ENCODE data around the gene TMEM106B.

- TF ChIP-seq CTCF (IDR thresholded peaks at IDR 0.05) (no peak), EP300 (IDR thresholded peaks at IDR 0.05; ENCODE audit: low read depth) (no peak), POLR2A (IDR thresholded peaks at IDR 0.05) (no peak)
Observed at GRCh38 chr7:12207046-12207445, 4.0 kb upstream of the TMEM106B start.
